Measurements from ENCODE around the gene NUDT3. TPM values are rescaled to one million over a fixed set of nuclear protein-coding genes. Genes with fewer than 3 reads are reported as not detected.
"Not testable (repeated sequence)": the region's sequence is repeated elsewhere in the genome, so short reads cannot be mapped to it uniquely, and the experiment has no call there.

Gene NUDT3
- total RNA-seq, 1 donor from 2014 or later: 16.7 TPM

DNA sequence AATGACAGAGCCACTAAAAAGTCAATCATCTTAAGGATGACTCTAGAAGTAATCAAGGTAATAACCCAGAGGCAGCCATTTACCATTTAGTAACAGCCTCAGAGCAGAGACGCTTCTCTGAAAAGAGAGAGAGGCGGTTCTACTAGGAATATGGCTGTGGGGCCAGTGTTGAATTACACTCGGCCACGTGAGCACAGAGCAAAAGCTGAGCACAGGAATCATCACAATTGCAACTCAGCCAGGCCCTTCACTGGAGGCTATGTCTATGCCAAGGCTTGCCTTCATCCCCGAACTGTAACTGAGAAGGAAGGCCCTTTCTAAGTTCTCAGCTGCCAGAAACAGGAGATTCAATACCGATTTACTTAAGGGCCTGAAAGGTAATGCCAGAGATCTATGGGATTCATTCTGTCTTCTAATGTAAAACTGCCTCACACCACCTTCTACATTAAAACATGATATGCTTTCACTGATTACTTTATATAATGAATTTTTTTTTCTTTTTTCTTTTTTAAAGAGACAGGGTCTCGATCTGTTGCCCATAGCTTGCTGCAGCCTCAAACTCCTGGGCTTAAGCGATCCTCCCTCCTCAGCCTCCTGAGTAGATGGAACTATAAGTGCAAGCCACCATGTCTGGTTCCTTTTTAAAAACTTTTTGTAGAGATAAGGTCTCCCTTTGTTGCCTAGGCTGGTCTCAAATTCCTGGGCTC is 67.6 kb downstream of the NUDT3 start:
- Histone ChIP-seq H3K27ac (ENCODE audit: low read depth, low read length) (no peak overlapping the region), H4K20me1 (ENCODE audit: insufficient read depth, low read length) (peaks cover 23% of the 10 kb centered on the region), H3K4me3 (ENCODE audit: insufficient read depth, low read depth, low read length) (no peak overlapping the region), H3K9me3 (ENCODE audit: insufficient read depth, low read depth, low read length) (no peaks in the 10 kb centered on the region), H3K79me2 (ENCODE audit: insufficient read depth, low read length) (peaks cover 20% of the 10 kb centered on the region), H3K27me3 (ENCODE audit: insufficient read depth, low read length) (no peaks in the 10 kb centered on the region), H3K36me3 (ENCODE audit: insufficient read depth, low read length) (no peaks in the 10 kb centered on the region), H3K9ac (ENCODE audit: low read length) (no peak overlapping the region), H3K4me2 (ENCODE audit: low read length) (peak overlapping the region; percentile 37), H3K4me1 (ENCODE audit: insufficient read depth, low read length) (no peaks in the 10 kb centered on the region), H2AFZ (ENCODE audit: low read depth, low read length) (no peak overlapping the region)
- Mint-ChIP-seq H3K4me1 (ENCODE audit: low read depth, unreplicated experiment) (peaks cover 2% of the 10 kb centered on the region), H3K27me3 (ENCODE audit: low read depth, unreplicated experiment) (no peaks in the 10 kb centered on the region), H3K36me3 (ENCODE audit: low read depth, unreplicated experiment) (peaks cover 3% of the 10 kb centered on the region), H3K27ac (ENCODE audit: unreplicated experiment) (peak overlapping the region; percentile 53), H3K9me3 (ENCODE audit: unreplicated experiment) (no peaks in the 10 kb centered on the region), H3K4me3 (ENCODE audit: unreplicated experiment) (no peak overlapping the region)
- FAIRE-seq: no peak
- DNase-seq (ENCODE audit: low read depth): peak; percentile 51
- TF ChIP-seq, protein P1, sequence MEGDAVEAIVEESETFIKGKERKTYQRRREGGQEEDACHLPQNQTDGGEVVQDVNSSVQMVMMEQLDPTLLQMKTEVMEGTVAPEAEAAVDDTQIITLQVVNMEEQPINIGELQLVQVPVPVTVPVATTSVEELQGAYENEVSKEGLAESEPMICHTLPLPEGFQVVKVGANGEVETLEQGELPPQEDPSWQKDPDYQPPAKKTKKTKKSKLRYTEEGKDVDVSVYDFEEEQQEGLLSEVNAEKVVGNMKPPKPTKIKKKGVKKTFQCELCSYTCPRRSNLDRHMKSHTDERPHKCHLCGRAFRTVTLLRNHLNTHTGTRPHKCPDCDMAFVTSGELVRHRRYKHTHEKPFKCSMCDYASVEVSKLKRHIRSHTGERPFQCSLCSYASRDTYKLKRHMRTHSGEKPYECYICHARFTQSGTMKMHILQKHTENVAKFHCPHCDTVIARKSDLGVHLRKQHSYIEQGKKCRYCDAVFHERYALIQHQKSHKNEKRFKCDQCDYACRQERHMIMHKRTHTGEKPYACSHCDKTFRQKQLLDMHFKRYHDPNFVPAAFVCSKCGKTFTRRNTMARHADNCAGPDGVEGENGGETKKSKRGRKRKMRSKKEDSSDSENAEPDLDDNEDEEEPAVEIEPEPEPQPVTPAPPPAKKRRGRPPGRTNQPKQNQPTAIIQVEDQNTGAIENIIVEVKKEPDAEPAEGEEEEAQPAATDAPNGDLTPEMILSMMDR (IDR thresholded peaks at IDR 0.05; ENCODE audit: insufficient read depth, low read depth, low read length): no peak
- TF ChIP-seq EZH2 (IDR thresholded peaks at IDR 0.05; ENCODE audit: insufficient read depth, low read length): no peak

DNA sequence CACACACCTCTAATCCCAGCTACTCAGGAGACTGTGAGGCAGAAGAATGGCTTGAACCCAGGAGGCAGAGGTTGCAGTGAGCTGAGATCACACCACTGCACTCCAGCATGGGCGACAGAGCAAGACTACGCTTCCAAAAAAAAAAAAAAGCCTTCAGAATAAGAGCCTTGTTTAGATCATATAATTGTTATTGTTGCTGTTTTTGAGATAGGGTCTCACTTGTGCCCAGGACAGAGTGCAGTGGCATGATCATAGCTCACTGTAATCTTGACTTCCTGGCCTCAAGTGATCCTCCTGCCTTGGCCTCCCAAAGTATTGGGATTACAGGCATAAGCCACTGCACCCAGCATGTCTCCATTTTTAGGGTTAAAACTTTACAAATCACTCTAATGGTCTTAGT is 68.2 kb downstream of the NUDT3 start:
- not testable (repeated sequence) for H3K9me3 Mint-ChIP-seq (ENCODE audit: unreplicated experiment); H3K9ac ChIP-seq (ENCODE audit: low read length); H3K9me3 ChIP-seq (ENCODE audit: insufficient read depth, low read depth, low read length); H3K27ac Mint-ChIP-seq (ENCODE audit: unreplicated experiment); H2AFZ ChIP-seq (ENCODE audit: low read depth, low read length); H3K36me3 Mint-ChIP-seq (ENCODE audit: low read depth, unreplicated experiment); DNase-seq (ENCODE audit: low read depth); H3K27me3 Mint-ChIP-seq (ENCODE audit: low read depth, unreplicated experiment); H3K4me3 ChIP-seq (ENCODE audit: insufficient read depth, low read depth, low read length); H3K4me3 Mint-ChIP-seq (ENCODE audit: unreplicated experiment); H3K4me1 ChIP-seq (ENCODE audit: insufficient read depth, low read length); H3K4me1 Mint-ChIP-seq (ENCODE audit: low read depth, unreplicated experiment); H3K27me3 ChIP-seq (ENCODE audit: insufficient read depth, low read length); H3K4me2 ChIP-seq (ENCODE audit: low read length); H3K27ac ChIP-seq (ENCODE audit: low read depth, low read length); FAIRE-seq; H3K36me3 ChIP-seq (ENCODE audit: insufficient read depth, low read length)
- Histone ChIP-seq H4K20me1 (ENCODE audit: insufficient read depth, low read length) (peaks cover 28% of the 10 kb centered on the region), H3K79me2 (ENCODE audit: insufficient read depth, low read length) (peaks cover 26% of the 10 kb centered on the region)

DNA sequence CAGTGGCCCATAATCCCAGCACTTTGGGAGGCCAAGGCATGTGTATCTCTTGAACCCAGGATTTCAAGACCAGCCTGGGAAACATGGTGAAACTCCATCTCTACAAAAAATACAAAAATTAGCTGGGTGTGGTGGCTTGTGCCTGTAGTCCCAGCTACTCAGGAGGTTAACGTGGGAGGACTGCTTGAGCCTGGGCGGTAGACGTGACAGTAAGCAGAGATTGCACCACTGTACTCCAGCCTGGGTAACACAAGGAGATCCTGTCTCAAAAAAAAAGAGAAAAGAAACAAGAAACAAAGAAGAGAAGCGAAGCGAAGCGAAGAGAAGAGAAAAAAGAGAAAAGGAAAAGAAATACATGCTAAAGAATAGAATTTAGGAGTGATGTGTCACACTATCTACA is 69.2 kb downstream of the NUDT3 start:
- H3K27ac Mint-ChIP-seq (ENCODE audit: unreplicated experiment): no peak overlapping the region
- no peak for DNase-seq (ENCODE audit: low read depth)

More for the DNA sequence above, 69.2 kb downstream of the NUDT3 start:
- Mint-ChIP-seq H3K9me3 (ENCODE audit: unreplicated experiment) (no peaks in the 10 kb centered on the region), H3K4me3 (ENCODE audit: unreplicated experiment) (no peak overlapping the region), H3K27me3 (ENCODE audit: low read depth, unreplicated experiment) (no peaks in the 10 kb centered on the region), H3K36me3 (ENCODE audit: low read depth, unreplicated experiment) (peaks cover 3% of the 10 kb centered on the region), H3K4me1 (ENCODE audit: low read depth, unreplicated experiment) (peaks cover 2% of the 10 kb centered on the region)
- H3K4me1 ChIP-seq (ENCODE audit: insufficient read depth, low read length): no peaks in the 10 kb centered on the region
- H3K36me3 ChIP-seq (ENCODE audit: insufficient read depth, low read length): no peaks in the 10 kb centered on the region
- H4K20me1 ChIP-seq (ENCODE audit: insufficient read depth, low read length): peaks cover 35% of the 10 kb centered on the region
- no peaks in the 10 kb centered on the region for H3K9me3 ChIP-seq (ENCODE audit: insufficient read depth, low read depth, low read length)
- no peak overlapping the region for H3K27ac ChIP-seq (ENCODE audit: low read depth, low read length)
- peaks cover 35% of the 10 kb centered on the region for H3K79me2 ChIP-seq (ENCODE audit: insufficient read depth, low read length)
- no peak overlapping the region for H3K4me2 ChIP-seq (ENCODE audit: low read length)
- no peaks in the 10 kb centered on the region for H3K27me3 ChIP-seq (ENCODE audit: insufficient read depth, low read length)
- H3K4me3 ChIP-seq (ENCODE audit: insufficient read depth, low read depth, low read length): no peak overlapping the region
- TF ChIP-seq, protein P1 (IDR thresholded peaks at IDR 0.05; ENCODE audit: insufficient read depth, low read depth, low read length): no peak
- TF ChIP-seq EZH2 (IDR thresholded peaks at IDR 0.05; ENCODE audit: insufficient read depth, low read length): no peak
- FAIRE-seq: no peak
- H3K9ac ChIP-seq (ENCODE audit: low read length): no peak overlapping the region
- H2AFZ ChIP-seq (ENCODE audit: low read depth, low read length): no peak overlapping the region

All from astrocyte (in vitro differentiated cells and primary cell).